GM18517 (cell line): ENCODE measurements around the gene TNNI3K.

Source experiments
- ATAC-seq: cut with Tn5 transposase; IDR thresholded peaks from one replicate; pipeline ENCODE4 v1.9.1; 2021; ENCODE audit warnings: mild to moderate bottlenecking, moderate library complexity; ENCODE audit not compliant: unreplicated experiment

Gene TNNI3K

GRCh38 chr1:74286414-74286813 lies 51.2 kb downstream of the TNNI3K start:
- no peak for ATAC-seq

- no peak for ATAC-seq
Observed at GRCh38 chr1:74314438-74314837, 79.3 kb downstream of the TNNI3K start.

DNA sequence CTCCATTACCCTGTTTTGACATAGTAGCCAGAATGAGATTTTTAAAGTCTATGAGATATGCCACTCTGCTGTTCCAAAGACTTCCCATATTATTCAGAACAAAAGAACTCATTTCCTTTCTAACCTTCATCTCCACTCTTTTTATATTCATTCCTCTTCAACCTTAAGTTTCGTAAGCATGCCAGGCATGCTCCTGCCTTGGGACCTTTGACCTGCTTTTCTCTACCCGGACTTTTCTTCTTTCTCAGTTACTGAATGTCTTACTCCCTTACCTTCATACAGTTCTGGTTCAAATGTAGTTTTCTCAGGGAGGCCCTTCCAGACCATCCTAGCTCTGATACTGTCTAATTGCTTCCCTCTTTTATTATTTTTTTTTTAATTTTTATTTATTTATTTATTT lies 81.1 kb downstream of the TNNI3K start:
- no peak for ATAC-seq

DNA sequence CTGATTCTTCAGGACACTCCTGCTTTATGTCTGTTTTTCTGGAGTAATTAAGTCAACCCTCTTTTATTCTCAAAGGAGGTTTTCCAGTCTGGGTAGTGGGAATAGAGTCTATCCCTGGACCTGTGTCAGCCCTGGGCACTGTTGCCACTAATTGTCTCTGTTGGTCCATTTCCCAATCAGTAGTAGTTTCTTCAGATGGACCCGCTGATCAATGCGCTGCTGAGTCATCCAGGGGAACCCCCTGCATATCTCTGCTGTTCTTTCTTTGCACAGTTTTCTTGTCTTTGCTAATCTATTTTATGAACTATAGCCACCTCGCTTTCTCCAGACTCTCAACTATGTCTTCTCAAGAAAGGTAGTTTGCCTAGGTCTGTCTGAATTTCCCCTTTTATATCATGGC lies 82.5 kb downstream of the TNNI3K start:
- no peak for ATAC-seq

DNA sequence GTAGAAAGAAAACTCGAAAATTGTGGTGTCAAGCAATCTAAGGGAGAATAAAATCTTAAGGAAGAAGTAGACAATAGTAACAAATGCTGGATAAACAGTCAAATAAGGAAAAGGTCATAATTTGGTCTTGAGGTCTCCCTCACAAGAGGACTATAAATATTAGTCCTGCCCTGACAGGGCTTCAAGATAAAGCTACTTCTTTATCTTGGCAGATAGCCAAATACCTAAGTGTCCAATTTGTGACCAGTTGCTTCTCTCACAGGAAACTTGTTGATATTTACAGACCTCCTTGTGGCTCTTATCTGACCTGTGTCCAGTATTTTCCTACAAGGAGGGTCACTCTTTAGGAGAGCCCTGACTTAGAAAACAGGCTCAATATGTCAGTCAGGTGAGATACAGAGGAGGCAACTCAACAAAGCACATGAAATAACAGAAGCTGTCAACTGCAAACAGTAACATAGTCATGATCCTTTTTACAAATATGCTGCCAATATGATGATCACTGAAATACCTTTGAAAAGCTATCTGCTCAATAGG lies 88.8 kb downstream of the TNNI3K start:
- ATAC-seq, result no peak

GRCh38 chr1:74324684-74325448 lies 89.7 kb downstream of the TNNI3K start:
- ATAC-seq, result no peak

- no peak for ATAC-seq
Observed at GRCh38 chr1:74328851-74329250, 93.7 kb downstream of the TNNI3K start.

DNA sequence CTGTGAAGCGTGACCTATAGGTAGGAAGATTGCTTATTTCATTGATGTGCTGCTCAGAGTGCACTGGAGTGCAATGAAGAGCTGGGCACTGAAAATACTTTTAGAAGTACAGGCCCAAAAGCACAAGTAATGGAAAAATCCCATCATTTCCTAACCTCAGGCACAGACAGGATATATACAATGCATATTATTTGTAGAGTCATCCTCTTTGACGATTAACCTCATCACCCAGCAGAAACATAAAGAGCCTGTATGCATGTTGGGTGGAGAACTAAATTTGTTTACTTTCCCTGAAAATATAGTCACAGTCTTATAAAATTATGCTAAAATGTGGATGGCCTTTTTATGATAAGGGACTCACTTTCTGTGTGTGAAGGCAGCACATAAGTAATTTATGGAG lies 98.1 kb downstream of the TNNI3K start:
- ATAC-seq, result no peak

DNA sequence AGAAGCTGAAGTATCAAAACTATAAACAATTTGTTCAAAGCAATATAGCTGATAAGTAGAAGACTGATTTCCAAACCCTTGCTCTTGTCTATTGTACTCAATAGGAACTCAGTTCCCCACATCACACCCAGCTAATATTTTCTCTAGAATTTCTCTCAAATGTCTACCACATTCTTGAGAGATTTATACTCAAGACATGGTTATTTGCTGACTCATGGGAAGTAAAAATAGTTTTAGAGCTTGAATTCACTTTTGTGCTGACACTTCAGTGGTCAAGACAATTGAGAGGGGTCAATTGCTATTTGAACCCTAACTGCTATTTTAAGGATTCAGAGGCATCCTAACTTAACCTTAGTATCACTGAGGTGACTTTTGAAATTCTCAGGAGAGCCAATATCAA lies 99.0 kb downstream of the TNNI3K start:
- no peak for ATAC-seq

- ATAC-seq, result no peak
Observed at GRCh38 chr1:74340656-74341055, 105.5 kb downstream of the TNNI3K start.

- ATAC-seq, result no peak
Observed at GRCh38 chr1:74341702-74342339, 106.6 kb downstream of the TNNI3K start.

GRCh38 chr1:74343216-74343615 lies 108.0 kb downstream of the TNNI3K start:
- ATAC-seq, result no peak

- no peak for ATAC-seq
Observed at GRCh38 chr1:74344387-74344786, 109.2 kb downstream of the TNNI3K start.

DNA sequence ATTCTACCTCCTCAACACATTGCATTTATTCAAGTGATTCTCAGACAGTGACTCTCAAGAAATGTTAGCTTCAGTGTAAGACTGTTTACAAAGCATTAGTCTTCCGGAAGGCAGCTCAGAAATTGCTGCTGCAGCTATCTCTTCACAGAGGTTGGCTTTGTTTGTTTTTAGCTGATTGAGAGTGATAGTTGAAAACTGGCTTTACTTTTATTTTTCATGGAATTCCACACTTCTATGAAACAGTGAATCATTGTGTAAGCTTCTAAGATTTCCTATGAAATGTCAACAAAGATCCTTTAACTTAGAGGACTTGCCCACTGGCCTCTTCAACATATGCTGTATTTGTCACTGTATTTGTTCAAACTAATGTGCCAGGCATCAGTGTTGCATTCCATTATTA lies 121.3 kb downstream of the TNNI3K start:
- ATAC-seq, result no peak

- ATAC-seq, result no peak
Observed at GRCh38 chr1:74357150-74357549, 122.0 kb downstream of the TNNI3K start.

- ATAC-seq, result no peak
Observed at GRCh38 chr1:74357756-74358155, 122.6 kb downstream of the TNNI3K start.

- ATAC-seq, result no peak
Observed at GRCh38 chr1:74362691-74363090, 127.5 kb downstream of the TNNI3K start.

GRCh38 chr1:74363220-74363619 lies 128.0 kb downstream of the TNNI3K start:
- no peak for ATAC-seq

- ATAC-seq, result no peak
Observed at GRCh38 chr1:74367175-74367813, 132.1 kb downstream of the TNNI3K start.

DNA sequence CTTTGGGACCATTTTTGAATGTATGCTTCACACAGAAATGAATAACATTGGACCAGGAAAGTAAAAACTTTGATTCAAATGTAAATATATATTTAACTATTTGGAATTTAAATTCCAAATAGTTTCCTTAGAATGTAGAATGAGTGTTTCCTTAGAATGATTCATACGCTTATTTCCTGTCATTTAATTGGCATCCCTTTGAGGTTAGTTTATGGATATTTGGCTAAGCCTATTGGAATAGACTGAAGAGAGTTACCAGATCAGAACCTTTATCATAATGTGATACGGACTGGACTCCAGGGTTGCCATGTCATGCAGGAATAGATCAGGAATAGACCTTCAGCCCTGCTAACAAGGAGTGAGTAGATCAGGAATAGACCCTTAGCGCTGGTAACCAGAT lies 133.1 kb downstream of the TNNI3K start:
- ATAC-seq, result no peak

DNA sequence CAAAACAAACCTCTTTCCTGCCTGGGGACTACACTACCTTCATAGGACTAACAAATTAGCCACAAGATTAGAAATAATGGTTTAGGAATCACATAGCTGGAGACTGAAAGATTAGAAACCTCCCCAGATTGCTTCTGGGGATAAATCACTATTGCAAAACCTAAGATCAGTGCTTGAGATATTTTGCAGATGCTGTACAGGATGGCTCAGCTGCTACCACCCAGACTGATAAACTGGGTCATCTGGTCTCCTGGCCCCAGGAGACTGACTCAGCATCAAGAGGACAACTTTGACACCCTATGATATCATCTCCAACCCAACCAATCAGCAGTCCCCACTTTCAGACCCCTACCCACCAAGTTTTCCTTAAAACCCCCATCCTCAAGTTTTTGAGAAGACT lies 140.2 kb downstream of the TNNI3K start:
- no peak for ATAC-seq

DNA sequence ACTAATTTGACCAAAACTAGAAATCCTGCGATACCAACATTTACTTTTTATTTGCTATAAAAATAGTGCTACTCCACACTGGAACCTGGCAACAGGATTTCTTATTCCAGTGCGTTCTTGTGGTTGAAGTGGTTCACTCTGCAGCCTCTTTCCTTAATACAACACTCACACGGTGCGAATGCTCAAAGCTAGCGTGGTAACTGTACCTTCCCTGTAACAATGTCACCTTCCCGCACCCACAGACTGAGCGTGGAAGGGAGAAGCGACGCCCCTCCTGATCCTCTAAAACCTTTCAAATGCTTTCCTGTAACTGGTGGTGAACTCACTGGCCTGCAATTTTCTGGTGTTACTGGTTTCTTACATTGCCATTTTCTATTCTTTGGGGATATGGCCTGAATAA lies 145.1 kb downstream of the TNNI3K start:
- ATAC-seq, result no peak
